ENCODE results near the gene OR7A10.
"Not testable (repeated sequence)": the region's sequence is repeated elsewhere in the genome, so short reads cannot be mapped to it uniquely, and the experiment has no call there.

OR7A10 gene

DNA sequence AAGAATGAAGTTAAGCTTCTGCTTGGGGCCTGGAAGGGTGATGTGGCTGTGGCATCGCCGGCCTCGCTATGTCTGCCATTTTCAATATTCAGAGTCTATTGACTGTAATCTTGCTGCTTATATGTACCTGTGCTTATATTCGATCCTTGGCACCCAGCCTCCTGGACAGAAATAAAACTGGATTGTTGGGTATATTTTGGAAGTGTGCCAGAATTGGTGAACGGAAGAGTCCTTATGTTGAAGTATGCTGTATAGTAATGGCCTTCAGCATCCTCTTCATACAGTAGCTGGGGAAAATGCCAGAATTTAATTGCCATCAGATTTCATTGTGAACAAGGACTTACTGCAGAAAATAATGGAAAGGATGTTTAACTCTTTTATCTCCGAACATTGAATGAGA is 56.5 kb downstream of the OR7A10 start:
- DNase-seq = not testable (repeated sequence)
